ENCODE data around the gene JUP.

Gene JUP

DNA sequence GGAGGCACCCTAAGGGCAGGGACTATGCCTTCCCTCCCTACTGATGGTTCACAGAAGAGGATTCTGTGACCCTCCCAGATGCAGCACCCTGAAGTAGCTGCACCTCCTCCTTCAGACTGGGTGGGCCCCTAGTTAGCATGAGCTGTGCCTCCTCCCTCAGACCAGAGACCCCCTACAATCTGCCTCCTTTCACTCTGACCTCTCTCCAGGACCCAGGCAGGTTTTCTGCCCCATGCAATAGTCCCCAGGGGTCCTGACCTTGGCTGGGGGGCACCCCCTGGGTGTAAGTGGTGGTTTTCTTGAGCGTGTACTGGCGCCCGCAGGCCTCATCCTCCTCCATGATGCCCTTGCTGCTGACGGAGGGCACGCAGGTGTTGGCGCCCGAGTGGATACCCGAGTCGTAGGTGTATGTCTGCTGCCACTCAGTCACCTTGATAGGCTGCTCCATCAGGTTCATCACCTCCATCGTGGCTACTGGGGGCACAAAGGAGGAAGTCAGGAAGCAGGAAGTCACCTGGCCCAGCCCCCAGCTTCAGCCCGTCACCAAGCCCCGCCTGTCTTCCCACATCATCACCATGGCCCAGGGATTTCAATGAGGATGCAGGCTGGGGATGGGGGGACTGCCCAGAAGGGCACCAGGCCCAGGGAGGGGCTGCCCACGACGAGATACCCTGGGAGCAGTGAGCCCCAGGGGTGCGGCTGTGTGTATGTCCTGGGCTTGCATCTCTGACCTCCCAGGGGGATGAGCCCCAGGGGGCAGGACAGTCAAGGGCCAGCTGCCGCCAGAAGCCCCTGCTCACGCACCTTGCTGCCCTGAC, 14.9 kb downstream of the JUP start:
- TF ChIP-seq, protein P1, sequence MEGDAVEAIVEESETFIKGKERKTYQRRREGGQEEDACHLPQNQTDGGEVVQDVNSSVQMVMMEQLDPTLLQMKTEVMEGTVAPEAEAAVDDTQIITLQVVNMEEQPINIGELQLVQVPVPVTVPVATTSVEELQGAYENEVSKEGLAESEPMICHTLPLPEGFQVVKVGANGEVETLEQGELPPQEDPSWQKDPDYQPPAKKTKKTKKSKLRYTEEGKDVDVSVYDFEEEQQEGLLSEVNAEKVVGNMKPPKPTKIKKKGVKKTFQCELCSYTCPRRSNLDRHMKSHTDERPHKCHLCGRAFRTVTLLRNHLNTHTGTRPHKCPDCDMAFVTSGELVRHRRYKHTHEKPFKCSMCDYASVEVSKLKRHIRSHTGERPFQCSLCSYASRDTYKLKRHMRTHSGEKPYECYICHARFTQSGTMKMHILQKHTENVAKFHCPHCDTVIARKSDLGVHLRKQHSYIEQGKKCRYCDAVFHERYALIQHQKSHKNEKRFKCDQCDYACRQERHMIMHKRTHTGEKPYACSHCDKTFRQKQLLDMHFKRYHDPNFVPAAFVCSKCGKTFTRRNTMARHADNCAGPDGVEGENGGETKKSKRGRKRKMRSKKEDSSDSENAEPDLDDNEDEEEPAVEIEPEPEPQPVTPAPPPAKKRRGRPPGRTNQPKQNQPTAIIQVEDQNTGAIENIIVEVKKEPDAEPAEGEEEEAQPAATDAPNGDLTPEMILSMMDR (IDR thresholded peaks at IDR 0.05; ENCODE audit: low read length), result no peak
- TF ChIP-seq EZH2phosphoT487 (IDR thresholded peaks at IDR 0.05; ENCODE audit: low read length) (no peak), EZH2 (optimal IDR thresholded peaks at IDR 0.05; ENCODE audit: low read depth, low read length) (no peak)
- Histone ChIP-seq H3K9me3 (replicated peaks; ENCODE audit: insufficient read depth, low read length) (no peaks in the 10 kb centered on the region), H3K4me2 (ENCODE audit: low read depth, low read length) (no peak overlapping the region), H2AFZ (ENCODE audit: low read length) (no peak overlapping the region), H3K9ac (ENCODE audit: low read length) (no peak overlapping the region), H3K27ac (ENCODE audit: low read length) (no peak overlapping the region), H3K36me3 (replicated peaks; ENCODE audit: insufficient read depth, low read length) (no peaks in the 10 kb centered on the region), H3K9me2 (replicated peaks; ENCODE audit: insufficient read depth, low read length) (no peaks in the 10 kb centered on the region), H3K79me2 (ENCODE audit: low read length) (no peaks in the 10 kb centered on the region), H4K20me1 (ENCODE audit: insufficient read depth, low read length) (no peaks in the 10 kb centered on the region), H3K4me1 (ENCODE audit: low read length) (no peaks in the 10 kb centered on the region), H3K4me3 (ENCODE audit: low read length) (no peak overlapping the region), H3K27me3 (replicated peaks; ENCODE audit: insufficient read depth, low read length) (no peaks in the 10 kb centered on the region), H3F3A (ENCODE audit: insufficient read depth, low read length) (no peaks in the 10 kb centered on the region)
- no peak for DNase-seq

DNA sequence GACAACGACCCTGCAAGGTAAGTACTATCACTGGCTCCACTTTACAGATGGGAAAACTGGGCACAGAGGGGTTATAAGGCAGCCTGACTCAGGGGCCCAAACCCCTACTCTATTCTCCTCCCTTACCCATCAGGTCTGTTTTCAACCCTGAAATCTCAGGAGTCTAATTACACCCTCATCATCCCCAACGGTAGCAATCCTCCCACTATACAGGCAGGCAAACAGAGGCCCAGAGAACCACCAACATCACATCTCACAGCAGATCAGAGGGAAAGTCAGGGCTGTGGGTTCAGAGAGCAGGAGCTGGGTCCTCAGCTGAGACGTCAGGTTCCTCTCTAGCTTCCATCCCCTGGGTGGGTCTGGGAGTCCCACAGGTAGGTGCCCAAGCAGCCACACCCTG, 16.5 kb downstream of the JUP start:
- no peak overlapping the region for H3K9ac ChIP-seq (ENCODE audit: low read length)
- TF ChIP-seq EZH2 (optimal IDR thresholded peaks at IDR 0.05; ENCODE audit: low read depth, low read length), result no peak
- TF ChIP-seq, protein P1 (IDR thresholded peaks at IDR 0.05; ENCODE audit: low read length), result no peak
- TF ChIP-seq EZH2phosphoT487 (IDR thresholded peaks at IDR 0.05; ENCODE audit: low read length), result no peak

DNA sequence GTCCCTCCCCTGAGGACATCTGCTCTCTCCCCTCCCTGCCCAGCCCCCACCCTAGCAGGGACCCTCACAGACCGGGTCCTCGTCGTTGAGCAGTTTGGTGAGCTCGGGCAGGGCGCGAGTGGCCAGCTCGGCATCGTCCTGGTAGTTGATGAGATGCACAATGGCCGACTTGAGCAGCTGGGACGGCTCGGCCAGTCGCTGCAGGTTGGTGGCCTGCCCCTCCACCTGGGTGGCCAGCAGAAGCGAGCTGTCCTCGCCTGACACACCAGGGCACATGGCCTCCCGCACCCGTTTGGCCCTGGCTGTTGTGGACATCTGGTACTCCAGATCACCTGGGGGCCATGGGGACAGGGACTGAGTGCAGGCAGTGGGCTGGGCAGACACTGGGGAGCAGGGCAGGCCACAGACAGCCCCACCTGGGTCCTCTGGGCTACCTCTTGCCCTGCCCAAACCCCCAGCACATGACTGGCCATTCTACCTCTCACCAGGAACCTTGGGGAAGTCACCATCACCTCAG, 17.1 kb downstream of the JUP start:
- Histone ChIP-seq H3K36me3 (replicated peaks; ENCODE audit: insufficient read depth, low read length) (no peaks in the 10 kb centered on the region), H3K9me3 (replicated peaks; ENCODE audit: insufficient read depth, low read length) (no peaks in the 10 kb centered on the region), H2AFZ (ENCODE audit: low read length) (no peak overlapping the region), H3K9ac (ENCODE audit: low read length) (no peak overlapping the region), H3F3A (ENCODE audit: insufficient read depth, low read length) (no peaks in the 10 kb centered on the region), H3K27ac (ENCODE audit: low read length) (no peak overlapping the region), H3K79me2 (ENCODE audit: low read length) (no peaks in the 10 kb centered on the region), H3K4me1 (ENCODE audit: low read length) (no peaks in the 10 kb centered on the region), H4K20me1 (ENCODE audit: insufficient read depth, low read length) (no peaks in the 10 kb centered on the region), H3K27me3 (replicated peaks; ENCODE audit: insufficient read depth, low read length) (no peaks in the 10 kb centered on the region), H3K4me3 (ENCODE audit: low read length) (no peak overlapping the region), H3K4me2 (ENCODE audit: low read depth, low read length) (no peak overlapping the region), H3K9me2 (replicated peaks; ENCODE audit: insufficient read depth, low read length) (no peaks in the 10 kb centered on the region)
- DNase-seq, result no peak
- TF ChIP-seq EZH2 (optimal IDR thresholded peaks at IDR 0.05; ENCODE audit: low read depth, low read length) (no peak), EZH2phosphoT487 (IDR thresholded peaks at IDR 0.05; ENCODE audit: low read length) (no peak)
- TF ChIP-seq, protein P1 (IDR thresholded peaks at IDR 0.05; ENCODE audit: low read length), result no peak

More for the DNA sequence above, 16.5 kb downstream of the JUP start:
- Histone ChIP-seq H2AFZ (ENCODE audit: low read length) (no peak overlapping the region), H3K4me3 (ENCODE audit: low read length) (no peak overlapping the region), H4K20me1 (ENCODE audit: insufficient read depth, low read length) (no peaks in the 10 kb centered on the region), H3K4me2 (ENCODE audit: low read depth, low read length) (no peak overlapping the region), H3K9me2 (replicated peaks; ENCODE audit: insufficient read depth, low read length) (no peaks in the 10 kb centered on the region), H3K4me1 (ENCODE audit: low read length) (no peaks in the 10 kb centered on the region), H3K36me3 (replicated peaks; ENCODE audit: insufficient read depth, low read length) (no peaks in the 10 kb centered on the region), H3K27me3 (replicated peaks; ENCODE audit: insufficient read depth, low read length) (no peaks in the 10 kb centered on the region), H3K9me3 (replicated peaks; ENCODE audit: insufficient read depth, low read length) (no peaks in the 10 kb centered on the region), H3K79me2 (ENCODE audit: low read length) (no peaks in the 10 kb centered on the region), H3F3A (ENCODE audit: insufficient read depth, low read length) (no peaks in the 10 kb centered on the region), H3K27ac (ENCODE audit: low read length) (no peak overlapping the region)
- DNase-seq, result no peak
